ENCODE data around the gene KLK11.

DNA sequence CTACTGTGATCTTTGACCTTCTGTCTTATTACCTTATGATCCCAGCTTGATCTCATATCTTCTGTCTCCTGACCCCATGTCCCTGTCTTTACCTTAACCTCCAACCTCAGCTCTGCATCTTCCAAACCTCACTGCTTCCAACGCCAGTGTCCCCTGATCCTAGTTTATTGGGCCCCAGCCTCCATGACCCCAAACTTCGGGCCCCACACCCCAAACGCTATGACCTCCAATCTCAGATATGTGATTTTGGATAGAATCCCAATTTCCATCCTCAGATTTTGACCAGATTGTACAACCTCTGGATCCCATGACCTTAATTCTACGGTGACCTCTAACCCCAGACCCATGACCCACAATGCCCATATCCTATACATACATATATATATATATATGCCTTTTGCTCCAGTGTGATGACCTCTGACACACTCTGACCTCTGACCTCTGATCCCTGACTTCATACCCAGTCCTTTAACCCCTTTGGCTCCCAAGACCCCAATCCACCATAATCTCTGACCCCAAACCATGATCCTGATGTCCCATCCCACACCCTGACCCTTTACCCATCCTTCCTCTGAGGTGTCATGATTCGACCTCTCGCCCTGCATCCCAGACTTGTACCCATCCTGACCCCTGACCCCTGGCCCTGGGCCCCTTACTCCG, 4.9 kb upstream of the KLK11 start:
- no peak for TF ChIP-seq CTCF (IDR thresholded peaks at IDR 0.05)
- TF ChIP-seq POLR2A (IDR thresholded peaks at IDR 0.05): no peak
